Activated CD8-positive, alpha-beta T cell treated with anti-CD3 and anti-CD28 coated beads, Interleukin-2, amount 10 ng/mL, durations not matched to agents 7 days and 5 days (primary cell): ENCODE data around the gene SMIM9. TPM values are rescaled to one million over a fixed set of nuclear protein-coding genes. Genes with fewer than 3 reads are reported as not detected.

ENCODE experiments used
- ATAC-seq: fragments of 150-1000 bp; cut with Tn5 transposase; one replicate; pipeline ENCODE4 v1.10.0; 2021; ENCODE audit warnings: moderate library complexity
- CTCF ChIA-PET: fragments of 350-600 bp; sonication (Branson Sonifier 250); formaldehyde crosslinking; loops from one replicate; lab custom pipeline; 2021; ENCODE audit warnings: antibody characterized with exemption; lab: Charles Lee
- POLR2A ChIA-PET: fragments of 350-600 bp; sonication (Branson Sonifier 250); formaldehyde crosslinking; loops from one replicate; lab custom pipeline; 2021; ENCODE audit warnings: antibody characterized with exemption; lab: Charles Lee
- DNase-seq: peaks from one replicate; pipeline ENCODE4 v3.0.0-alpha.2; 2020
- H3K27ac Mint-ChIP-seq: one replicate; pipeline ENCODE4 v1.8.0; 2021; ENCODE audit warnings: mild to moderate bottlenecking, mixed read lengths
- H3K27me3 Mint-ChIP-seq: one replicate; pipeline ENCODE4 v1.8.0; 2021; ENCODE audit warnings: low read depth, mixed read lengths
- H3K36me3 Mint-ChIP-seq: one replicate; pipeline ENCODE4 v1.8.0; 2021; ENCODE audit warnings: low read depth, mixed read lengths
- H3K4me1 Mint-ChIP-seq: one replicate; pipeline ENCODE4 v1.8.0; 2021; ENCODE audit warnings: low read depth, mixed read lengths
- H3K4me3 Mint-ChIP-seq: one replicate; pipeline ENCODE4 v1.8.0; 2021; ENCODE audit warnings: mild to moderate bottlenecking, mixed read lengths
- H3K9me3 Mint-ChIP-seq: one replicate; pipeline ENCODE4 v1.8.0; 2022; ENCODE audit warnings: mixed read lengths; ENCODE audit not compliant: insufficient read depth
- total RNA-seq, 2 experiments: library from RNA; stranded (reverse); gene quantifications; one replicate each; pipeline ENCODE4 v1.2.3, GENCODE V29; 2021

SMIM9 gene
- total RNA-seq, 2 experiments from 2014 or later: not detected

DNA sequence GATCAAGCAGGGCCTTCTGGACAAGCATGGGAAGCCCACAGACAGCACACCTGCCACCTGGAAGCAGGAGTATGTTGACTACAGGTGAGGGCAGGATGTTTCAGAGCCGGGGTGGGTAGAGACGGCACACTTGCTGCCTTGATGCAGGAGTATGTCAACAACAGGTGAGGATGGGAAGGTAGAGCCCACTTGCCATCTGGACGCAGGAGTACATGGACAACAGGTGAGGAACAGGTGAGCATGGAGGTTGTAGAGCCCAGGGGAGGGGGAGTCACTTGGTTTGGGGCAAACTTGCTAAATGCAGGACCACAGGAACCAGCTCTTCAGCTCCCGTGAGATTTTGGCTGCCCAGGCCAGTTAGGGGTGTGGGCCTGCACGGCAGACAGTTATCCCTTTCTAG, 59.8 kb downstream of the SMIM9 start:
- Mint-ChIP-seq H3K36me3 (peaks cover 63% of the 10 kb centered on the region), H3K27me3 (no peaks in the 10 kb centered on the region), H3K4me1 (peaks cover 24% of the 10 kb centered on the region), H3K9me3 (no peaks in the 10 kb centered on the region), H3K27ac (no peak overlapping the region), H3K4me3 (no peak overlapping the region)
- POLR2A ChIA-PET: no interaction called here
- DNase-seq (no peak), ATAC-seq (no peak)
- CTCF ChIA-PET: no interaction called here

Other genes starting within 250 kb of the SMIM9 start
- gene CTAG1A, start 249.5 kb downstream of the SMIM9 start, total RNA-seq: not detected
- not detected for gene CTAG1B, start 215.4 kb downstream of the SMIM9 start, total RNA-seq
- not detected for gene CTAG2, start 181.1 kb downstream of the SMIM9 start, total RNA-seq
- 10 to 100 TPM in 1 of 2 experiments, 1 to 10 TPM in 1; 9.9 to 10.3 TPM for gene GAB3, start 83.6 kb downstream of the SMIM9 start, total RNA-seq
- 10 to 100 TPM; 76.0 to 82.8 TPM for gene DKC1, start 71.8 kb downstream of the SMIM9 start, total RNA-seq
- gene MPP1, start 29.2 kb downstream of the SMIM9 start, total RNA-seq: 10 to 100 TPM; 69.4 to 72.6 TPM
- gene F8A1, start 51.7 kb upstream of the SMIM9 start, total RNA-seq: 10 to 100 TPM; 51.0 to 54.4 TPM
- 1 to 10 TPM; 4.1 to 4.2 TPM for gene F8, start 188.1 kb upstream of the SMIM9 start, total RNA-seq
- 10 to 100 TPM; 49.3 to 51.7 TPM for gene FUNDC2, start 192.2 kb upstream of the SMIM9 start, total RNA-seq
- 1 to 10 TPM; 4.1 to 5.6 TPM for gene CMC4, start 236.5 kb upstream of the SMIM9 start, total RNA-seq
- 10 to 100 TPM; 20.2 to 21.4 TPM for gene MTCP1, start 236.5 kb upstream of the SMIM9 start, total RNA-seq
- 10 to 100 TPM; 32.8 to 33.5 TPM for gene BRCC3, start 236.8 kb upstream of the SMIM9 start, total RNA-seq